ENCODE results near the gene NECAP2. TPM values are rescaled to one million over a fixed set of nuclear protein-coding genes. Genes with fewer than 3 reads are reported as not detected.
"Not testable (repeated sequence)": the region's sequence is repeated elsewhere in the genome, so short reads cannot be mapped to it uniquely, and the experiment has no call there.

Gene NECAP2
- total RNA-seq, 1 donor from 2014 or later, result 52.9 TPM

GRCh38 chr1:16486316-16486715 is 45.8 kb downstream of the NECAP2 start:
- ATAC-seq; intact Hi-C loops (cut with DNase I): not testable (repeated sequence)
- DNase-seq (ENCODE audit: low spot score), result peak; percentile 40

GRCh38 chr1:16487011-16487410 is 46.5 kb downstream of the NECAP2 start:
- DNase-seq (ENCODE audit: low spot score); ATAC-seq; intact Hi-C loops (cut with DNase I): not testable (repeated sequence)

- intact Hi-C loops (cut with DNase I); ATAC-seq: not testable (repeated sequence)
These were observed 48.8 kb downstream of the NECAP2 start for GRCh38 chr1:16489195-16489880.

GRCh38 chr1:16491056-16491675 is 50.6 kb downstream of the NECAP2 start:
- intact Hi-C loops (cut with DNase I), result no loop called here
- no peak for ATAC-seq
- peak; percentile 40 for DNase-seq (ENCODE audit: low spot score)

More at GRCh38 chr1:16489195-16489880, 48.8 kb downstream of the NECAP2 start:
- DNase-seq (ENCODE audit: low spot score), result peak; percentile 36

GRCh38 chr1:16492937-16493336 is 52.4 kb downstream of the NECAP2 start:
- DNase-seq (ENCODE audit: low spot score); intact Hi-C loops (cut with DNase I); ATAC-seq: not testable (repeated sequence)

- intact Hi-C loops (cut with DNase I); ATAC-seq: not testable (repeated sequence)
- peak; percentile 18 for DNase-seq (ENCODE audit: low spot score)
These were observed 53.2 kb downstream of the NECAP2 start for GRCh38 chr1:16493731-16494130.

GRCh38 chr1:16497474-16497904 is 57.0 kb downstream of the NECAP2 start:
- DNase-seq (ENCODE audit: low spot score), result peak; percentile 47
- intact Hi-C loops (cut with DNase I), result not testable (repeated sequence)

GRCh38 chr1:16498047-16498446 is 57.5 kb downstream of the NECAP2 start:
- intact Hi-C loops (cut with DNase I); ATAC-seq: not testable (repeated sequence)
- DNase-seq (ENCODE audit: low spot score), result peak; percentile 49

More at GRCh38 chr1:16497474-16497904, 57.0 kb downstream of the NECAP2 start:
- not testable (repeated sequence) for ATAC-seq

- ATAC-seq, result peak; percentile 90
- peak; percentile 94 for DNase-seq (ENCODE audit: low spot score)
- intact Hi-C loops (cut with DNase I), result no loop called here
These were observed 58.3 kb downstream of the NECAP2 start for GRCh38 chr1:16498573-16499413.

GRCh38 chr1:16500466-16500865 is 59.9 kb downstream of the NECAP2 start:
- DNase-seq (ENCODE audit: low spot score); intact Hi-C loops (cut with DNase I); ATAC-seq: not testable (repeated sequence)

GRCh38 chr1:16500975-16501374 is 60.5 kb downstream of the NECAP2 start:
- intact Hi-C loops (cut with DNase I); DNase-seq (ENCODE audit: low spot score); ATAC-seq: not testable (repeated sequence)

- ATAC-seq; DNase-seq (ENCODE audit: low spot score); intact Hi-C loops (cut with DNase I): not testable (repeated sequence)
These were observed 60.9 kb downstream of the NECAP2 start for GRCh38 chr1:16501446-16501845.

- intact Hi-C loops (cut with DNase I), result no loop called here
- ATAC-seq (no peak), DNase-seq (ENCODE audit: low spot score) (no peak)
These were observed 63.0 kb downstream of the NECAP2 start for GRCh38 chr1:16503494-16503893.

GRCh38 chr1:16505870-16506269 is 65.3 kb downstream of the NECAP2 start:
- DNase-seq (ENCODE audit: low spot score); ATAC-seq; intact Hi-C loops (cut with DNase I): not testable (repeated sequence)

GRCh38 chr1:16506364-16507136 is 66.0 kb downstream of the NECAP2 start:
- intact Hi-C loops (cut with DNase I); DNase-seq (ENCODE audit: low spot score); ATAC-seq: not testable (repeated sequence)

GRCh38 chr1:16508861-16509445 is 68.4 kb downstream of the NECAP2 start:
- ATAC-seq; intact Hi-C loops (cut with DNase I); DNase-seq (ENCODE audit: low spot score): not testable (repeated sequence)

Data from sciatic nerve (tissue), 2 donors.